ENCODE measurements around the gene POMP.

The POMP gene

DNA sequence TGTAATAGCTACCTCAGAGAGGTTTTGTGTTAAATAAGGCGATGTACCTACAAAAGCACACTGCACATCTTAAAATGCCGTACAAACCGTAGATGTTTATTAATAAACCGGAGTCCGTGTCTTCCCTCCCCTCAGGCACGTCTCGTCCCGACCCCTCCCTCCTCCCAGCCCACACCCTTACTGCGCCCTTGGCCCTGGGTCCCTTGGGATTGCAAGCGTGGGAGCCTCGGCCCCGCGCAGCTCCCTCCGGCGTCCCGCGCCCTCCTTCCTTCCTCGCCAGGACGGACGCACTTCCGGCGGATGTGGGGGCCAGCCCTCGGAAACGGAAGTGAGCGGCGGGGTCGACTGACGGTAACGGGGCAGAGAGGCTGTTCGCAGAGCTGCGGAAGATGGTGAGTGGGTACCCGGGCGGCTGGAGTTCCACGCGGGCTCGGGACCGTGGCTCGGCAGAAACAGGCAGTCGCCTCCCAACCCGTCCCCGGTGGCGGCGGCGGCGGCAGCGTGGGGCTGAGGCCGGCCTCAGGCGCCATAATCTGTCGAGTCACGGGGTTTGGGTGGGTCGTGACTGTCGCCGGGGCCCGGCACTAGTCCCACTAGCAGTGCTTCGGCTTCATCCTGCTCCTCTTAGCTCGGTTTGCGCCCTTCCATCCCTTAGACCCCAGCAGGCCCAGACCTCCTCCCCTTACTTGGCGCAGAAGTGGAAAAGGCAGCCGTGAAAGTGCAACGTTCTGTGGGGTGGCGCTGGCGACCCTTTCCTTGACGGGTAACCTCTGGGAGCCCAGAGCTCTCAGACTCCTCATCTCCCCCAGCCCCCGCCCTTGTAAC, at the start of gene POMP:
Gene POMP, plus strand, starts transcription at position 335 of the 825 bp plus-strand sequence. Its CDS starts 55 bp downstream, at position 390.
- peak; percentile 80 to 87 for DNase-seq (ENCODE audit: low read depth in 2 of 2)

DNA sequence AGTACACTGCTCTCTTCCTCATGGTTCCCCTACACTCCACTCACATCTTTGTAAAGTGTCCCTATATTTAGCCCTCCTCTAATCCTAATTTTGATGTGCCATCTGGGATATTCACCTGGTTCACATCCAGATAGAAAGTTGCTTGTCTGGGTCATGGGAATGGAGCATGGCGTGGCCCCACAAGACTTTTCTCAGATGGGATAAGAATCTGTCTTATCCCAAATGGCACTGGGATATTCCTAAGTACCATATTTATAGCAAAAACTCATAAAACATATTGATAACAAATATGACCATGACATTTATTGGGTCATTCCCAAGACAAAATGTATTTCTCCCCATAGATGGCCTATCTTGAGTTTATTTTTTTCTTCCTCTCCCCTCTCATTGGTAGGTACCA, 49.5 kb upstream of the POMP start:
- no peak for DNase-seq (ENCODE audit: low read depth in 2 of 2)

GRCh38 chr13:28609926-28610325, 49.0 kb upstream of the POMP start:
- DNase-seq (ENCODE audit: low read depth in 2 of 2), result no peak

DNA sequence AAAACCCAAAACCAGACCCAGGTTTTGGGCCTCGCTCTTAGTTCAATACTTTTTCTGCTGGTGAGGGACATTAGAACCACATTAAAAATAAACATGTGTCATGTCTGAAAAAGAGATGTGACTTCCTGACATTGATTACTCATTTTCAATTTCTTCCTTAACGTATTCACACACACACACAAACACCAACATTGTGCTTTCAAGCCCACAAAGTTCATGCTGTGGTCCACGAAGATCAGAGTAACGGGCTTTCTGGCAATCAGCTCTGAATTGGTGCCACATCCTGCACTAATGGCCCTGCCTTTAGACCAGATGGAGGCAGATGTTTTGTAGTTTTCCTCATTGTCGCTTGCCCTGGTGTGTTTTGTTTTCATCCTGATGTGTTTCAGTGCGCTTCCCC, 47.9 kb upstream of the POMP start:
- no peak for DNase-seq (ENCODE audit: low read depth in 2 of 2)

DNA sequence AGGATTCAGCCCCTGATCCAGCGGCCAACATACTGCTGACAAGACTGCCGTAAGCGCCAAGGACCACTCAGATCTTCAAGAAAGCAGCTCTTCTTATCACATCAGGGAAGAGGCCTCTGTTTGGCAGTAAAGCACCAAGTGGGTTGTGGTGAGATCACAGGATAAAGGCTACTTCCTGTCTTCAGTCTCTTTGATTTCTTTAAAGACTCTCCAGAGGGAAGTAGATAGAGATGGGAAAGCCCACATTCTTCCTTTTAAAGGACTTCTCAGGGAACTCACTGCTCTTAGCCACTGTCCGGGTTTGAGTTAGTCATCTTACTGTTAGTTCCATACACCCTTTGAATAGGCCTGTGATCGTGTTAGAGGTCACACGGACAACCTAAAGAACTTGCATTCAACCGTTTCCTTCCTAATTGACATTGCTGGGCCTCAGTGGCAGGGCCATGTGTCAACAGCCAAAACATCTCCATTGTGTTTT, 47.2 kb upstream of the POMP start:
- no peak for DNase-seq (ENCODE audit: low read depth in 2 of 2)

GRCh38 chr13:28613562-28613961, 45.4 kb upstream of the POMP start:
- DNase-seq (ENCODE audit: low read depth in 2 of 2), result no peak

- DNase-seq (ENCODE audit: low read depth in 2 of 2), result no peak
Measured at GRCh38 chr13:28615916-28616446, 42.9 kb upstream of the POMP start.

GRCh38 chr13:28618230-28618994, 40.5 kb upstream of the POMP start:
- no peak for DNase-seq (ENCODE audit: low read depth in 2 of 2)

DNA sequence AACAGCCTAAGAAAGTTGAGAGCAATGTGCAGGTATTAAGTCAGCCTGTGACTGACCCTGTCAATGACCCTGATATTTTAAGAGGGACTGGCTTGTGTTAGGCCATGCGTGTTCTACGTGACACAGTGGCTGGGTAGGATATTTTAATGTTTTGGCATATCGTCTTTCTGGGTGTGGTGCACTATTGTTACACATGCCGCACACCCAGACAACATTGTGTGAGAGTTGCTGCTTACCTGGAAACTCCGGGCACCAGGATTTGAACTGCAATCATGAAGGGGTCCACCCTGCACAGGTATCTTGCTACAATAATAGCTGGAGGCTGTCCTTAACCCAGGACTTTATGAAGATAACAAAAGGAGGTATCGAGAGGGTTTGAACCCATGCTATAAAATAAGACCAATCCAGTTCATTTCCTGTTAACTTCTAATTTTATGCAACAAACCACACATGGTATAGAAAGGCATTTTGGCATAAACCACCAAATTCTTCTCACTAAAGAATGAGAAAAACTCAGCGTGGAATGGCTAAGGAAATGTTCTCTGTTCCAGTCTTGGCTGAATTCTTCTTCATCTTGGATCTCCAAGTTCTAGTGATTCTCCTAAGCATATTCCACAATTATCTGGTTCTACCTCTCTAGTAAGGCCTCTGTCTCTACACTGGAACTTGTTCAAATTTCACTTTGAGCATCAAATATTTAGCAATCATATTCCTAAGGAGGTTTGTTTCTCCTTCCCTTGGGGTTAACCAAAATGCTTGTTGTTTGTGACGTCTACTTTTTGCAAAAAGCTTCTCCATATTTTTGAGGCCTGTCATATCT, 38.7 kb upstream of the POMP start:
- DNase-seq (ENCODE audit: low read depth in 2 of 2), result no peak

GRCh38 chr13:28621449-28621848, 37.5 kb upstream of the POMP start:
- no peak for DNase-seq (ENCODE audit: low read depth in 2 of 2)

GRCh38 chr13:28622286-28622685, 36.6 kb upstream of the POMP start:
- no peak for DNase-seq (ENCODE audit: low read depth in 2 of 2)

DNA sequence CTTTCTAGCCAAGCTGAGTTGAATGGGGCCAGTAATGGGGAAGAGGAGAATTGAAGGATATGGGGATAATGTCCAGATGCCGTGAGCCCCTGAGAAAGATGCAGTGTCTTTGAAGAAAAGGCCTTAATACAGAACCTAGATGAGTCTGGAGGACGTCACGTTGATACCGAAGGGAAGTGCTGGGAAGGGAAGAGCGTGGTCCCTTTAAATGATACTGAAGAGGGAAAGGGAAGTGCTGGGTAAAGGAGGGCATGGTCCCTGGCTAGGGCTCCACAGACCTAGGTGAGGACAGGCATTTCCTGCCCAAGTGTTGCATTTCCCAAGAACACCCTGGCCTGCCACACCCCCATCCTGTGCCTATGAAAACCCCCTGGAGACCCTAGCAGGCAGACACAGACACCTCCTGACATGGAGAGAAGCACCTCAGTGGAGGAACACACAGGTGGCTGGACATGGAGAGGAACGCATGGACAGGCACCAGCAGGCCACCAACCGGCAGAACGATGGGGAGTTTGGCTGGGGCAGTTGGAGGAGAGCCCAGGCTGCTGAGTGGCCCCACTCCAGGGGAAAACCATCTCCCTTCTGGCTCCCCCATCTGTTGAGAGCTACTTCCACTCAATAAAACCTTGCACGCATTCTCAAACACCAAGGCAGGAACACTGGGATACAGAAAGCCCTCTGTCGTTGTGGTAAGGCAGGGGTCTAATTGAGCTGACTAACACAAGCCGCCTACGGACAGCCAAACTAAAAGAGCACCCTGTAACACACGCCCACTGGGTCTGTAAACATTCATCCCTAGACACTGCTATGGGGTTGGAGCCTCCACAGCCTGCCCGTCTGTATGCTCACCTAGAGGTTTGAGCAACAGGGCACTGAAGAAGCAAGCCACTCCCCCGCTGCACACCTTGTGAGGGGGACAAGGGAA, 34.9 kb upstream of the POMP start:
- DNase-seq (ENCODE audit: low read depth in 2 of 2), result no peak

- DNase-seq (ENCODE audit: low read depth in 2 of 2), result no peak
Measured at GRCh38 chr13:28624707-28625432, 34.1 kb upstream of the POMP start.

- DNase-seq (ENCODE audit: low read depth in 2 of 2), result no peak
Measured at GRCh38 chr13:28626266-28626665, 32.7 kb upstream of the POMP start.

- DNase-seq (ENCODE audit: low read depth in 2 of 2), result no peak
Measured at GRCh38 chr13:28628241-28628640, 30.7 kb upstream of the POMP start.

GRCh38 chr13:28630869-28631268, 28.1 kb upstream of the POMP start:
- no peak for DNase-seq (ENCODE audit: low read depth in 2 of 2)

- DNase-seq (ENCODE audit: low read depth in 2 of 2), result no peak
Measured at GRCh38 chr13:28631801-28632200, 27.1 kb upstream of the POMP start.

DNA sequence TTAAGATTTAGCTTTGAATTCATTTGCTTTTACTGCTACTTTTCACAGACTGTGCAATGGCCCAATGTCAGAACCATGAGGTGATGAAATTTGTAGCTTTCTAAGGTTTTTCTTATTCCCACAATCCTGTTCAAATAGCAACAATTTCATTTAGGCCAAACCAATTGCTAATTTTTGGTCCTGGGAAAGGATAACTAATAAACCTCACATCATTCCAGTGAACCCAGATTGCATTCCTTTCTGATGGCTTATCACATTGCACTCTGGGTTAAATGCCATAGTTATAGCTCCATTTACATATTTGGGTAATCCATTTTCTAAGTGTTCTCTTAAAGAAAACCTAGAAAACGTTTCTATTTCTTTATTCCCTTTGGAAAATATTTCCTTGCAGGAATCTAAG, 22.9 kb upstream of the POMP start:
- no peak for DNase-seq (ENCODE audit: low read depth in 2 of 2)

GRCh38 chr13:28636677-28637317, 22.1 kb upstream of the POMP start:
- DNase-seq (ENCODE audit: low read depth in 2 of 2), result peak; percentile 7 to 40

All from stimulated activated CD4-positive, alpha-beta T cell treated with anti-CD3 and anti-CD28 coated beads, Interleukin-1b, Interleukin-23, amount 100 ng/mL, for 4 hours (primary cell).